Measurements from ENCODE around the gene SYF2. TPM values are rescaled to one million over a fixed set of nuclear protein-coding genes. Genes with fewer than 3 reads are reported as not detected.

Gene SYF2
- polyA plus RNA-seq, 3 donors: 32.0 to 52.9 (median 45.1) TPM

DNA sequence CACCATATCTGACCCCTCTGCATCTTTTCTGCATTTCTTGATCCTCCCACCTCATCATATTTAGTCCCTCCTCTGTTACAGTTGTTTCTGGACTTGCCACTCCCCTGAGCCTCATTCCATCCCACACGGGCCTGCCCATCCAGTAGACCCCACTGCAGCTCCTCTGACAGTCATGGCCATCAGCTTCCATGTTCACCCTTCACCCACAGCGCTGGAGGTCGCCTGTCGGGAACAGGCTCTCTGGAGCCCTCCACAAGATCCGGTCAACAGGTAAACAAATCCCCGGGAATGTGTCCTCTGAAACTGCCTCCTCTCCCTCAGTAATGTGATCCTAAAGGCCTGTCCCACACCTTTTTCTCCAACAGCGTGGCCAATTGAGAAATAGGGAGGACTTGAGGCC, 31.3 kb downstream of the SYF2 start:
- Mint-ChIP-seq H3K36me3 (no peaks in the 10 kb centered on the region), H3K9me3 (no peaks in the 10 kb centered on the region), H3K27ac (no peak overlapping the region), H3K4me3 (no peak overlapping the region), H3K27me3 (ENCODE audit: low read depth in 3 of 3) (peaks cover 7 to 11% (median 8%) of the 10 kb centered on the region in 3 donors), H3K4me1 (peaks cover 9% of the 10 kb centered on the region)
- no peak overlapping the region for H3K4me2 ChIP-seq (replicated peaks; ENCODE audit: extremely low read depth, low read length, poor library complexity, severe bottlenecking)
- no peaks in the 10 kb centered on the region for H3K9me3 ChIP-seq (replicated peaks in 1 of 2; ENCODE audit: control insufficient read depth in 1 of 2, insufficient read depth in 1 of 2, low read length in 2 of 2)
- DNase-seq: no peak
- H3K27me3 ChIP-seq (ENCODE audit: control insufficient read depth in 2 of 2, insufficient read depth in 2 of 2, low read length in 2 of 2): no peaks in the 10 kb centered on the region
- no peaks in the 10 kb centered on the region for H3K36me3 ChIP-seq (replicated peaks in 1 of 2; ENCODE audit: control insufficient read depth in 1 of 2, insufficient read depth in 2 of 2, low read length in 2 of 2)
- H2AFZ ChIP-seq (ENCODE audit: insufficient read depth, low read depth, low read length, poor library complexity, severe bottlenecking): no peak overlapping the region
- no peaks in the 10 kb centered on the region for H3K79me2 ChIP-seq (ENCODE audit: insufficient read depth, low read length)
- H3K27ac ChIP-seq (ENCODE audit: low read depth in 1 of 2, low read length in 2 of 2): no peak overlapping the region
- no peak overlapping the region for H3K4me3 ChIP-seq (replicated peaks in 1 of 3; ENCODE audit: low read depth in 2 of 3, low read length in 3 of 3)
- H3K4me1 ChIP-seq (ENCODE audit: control insufficient read depth in 1 of 2, insufficient read depth in 2 of 2, low read length in 2 of 2): no peaks in the 10 kb centered on the region
- no peaks in the 10 kb centered on the region for H4K20me1 ChIP-seq (ENCODE audit: insufficient read depth, low read length)
- WGBS (ENCODE audit: insufficient coverage): 100% methylated on average over 2 of the region's 7 CpGs
- no peak overlapping the region for H3K9ac ChIP-seq (ENCODE audit: insufficient read depth, low read length, poor library complexity, severe bottlenecking)
- TF ChIP-seq, protein P1, sequence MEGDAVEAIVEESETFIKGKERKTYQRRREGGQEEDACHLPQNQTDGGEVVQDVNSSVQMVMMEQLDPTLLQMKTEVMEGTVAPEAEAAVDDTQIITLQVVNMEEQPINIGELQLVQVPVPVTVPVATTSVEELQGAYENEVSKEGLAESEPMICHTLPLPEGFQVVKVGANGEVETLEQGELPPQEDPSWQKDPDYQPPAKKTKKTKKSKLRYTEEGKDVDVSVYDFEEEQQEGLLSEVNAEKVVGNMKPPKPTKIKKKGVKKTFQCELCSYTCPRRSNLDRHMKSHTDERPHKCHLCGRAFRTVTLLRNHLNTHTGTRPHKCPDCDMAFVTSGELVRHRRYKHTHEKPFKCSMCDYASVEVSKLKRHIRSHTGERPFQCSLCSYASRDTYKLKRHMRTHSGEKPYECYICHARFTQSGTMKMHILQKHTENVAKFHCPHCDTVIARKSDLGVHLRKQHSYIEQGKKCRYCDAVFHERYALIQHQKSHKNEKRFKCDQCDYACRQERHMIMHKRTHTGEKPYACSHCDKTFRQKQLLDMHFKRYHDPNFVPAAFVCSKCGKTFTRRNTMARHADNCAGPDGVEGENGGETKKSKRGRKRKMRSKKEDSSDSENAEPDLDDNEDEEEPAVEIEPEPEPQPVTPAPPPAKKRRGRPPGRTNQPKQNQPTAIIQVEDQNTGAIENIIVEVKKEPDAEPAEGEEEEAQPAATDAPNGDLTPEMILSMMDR (IDR thresholded peaks at IDR 0.05): no peak
- intact Hi-C loops (cut with micrococcal nuclease): loop anchor here in 1 of 2 donors (2.0 to 10.0 kb wide), 2 partner anchors 286 to 352 kb away; no protein-coding TSS in a partner anchor

DNA sequence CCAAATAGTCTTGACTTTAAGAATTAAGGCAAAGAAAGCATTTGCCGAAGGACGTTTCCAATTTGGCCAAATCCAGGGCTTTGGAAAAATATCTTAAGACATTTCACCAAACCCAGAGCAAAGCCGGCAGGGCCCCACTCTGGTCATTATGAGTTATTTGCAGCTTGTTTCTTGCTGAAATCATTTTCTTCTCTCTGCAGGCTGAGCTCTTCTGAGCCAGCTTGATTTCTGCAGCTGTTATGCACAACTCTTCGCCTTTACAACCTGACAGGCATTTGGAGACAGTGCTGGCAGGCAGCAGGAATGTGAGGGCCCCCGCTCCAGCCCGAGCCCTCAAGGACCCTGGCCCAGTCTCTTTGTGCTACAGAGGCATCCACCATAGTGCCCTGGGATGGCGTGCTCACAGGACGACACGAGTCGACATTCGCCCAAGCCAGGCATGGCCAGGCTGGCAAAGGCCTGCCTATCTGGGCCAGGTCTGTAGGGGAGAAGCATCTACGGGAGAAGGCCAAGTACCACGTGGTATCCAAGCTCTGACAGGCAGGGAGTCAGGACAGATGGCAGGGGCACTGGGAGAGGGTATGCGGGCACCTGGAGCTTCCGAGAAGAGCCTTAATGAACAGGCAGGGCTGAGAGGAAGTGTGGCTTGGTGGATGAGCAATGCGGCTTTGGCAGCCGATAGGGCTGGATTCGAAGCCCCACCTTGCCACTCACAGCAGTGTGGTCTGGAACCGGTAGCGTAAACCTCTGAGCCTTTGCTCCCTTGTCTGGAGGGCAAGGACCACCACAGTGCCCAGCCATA, 32.3 kb downstream of the SYF2 start:
- Mint-ChIP-seq H3K36me3 (no peaks in the 10 kb centered on the region), H3K9me3 (no peaks in the 10 kb centered on the region), H3K27me3 (ENCODE audit: low read depth in 3 of 3) (peaks cover 7 to 8% (median 8%) of the 10 kb centered on the region in 3 donors), H3K4me3 (no peak overlapping the region), H3K4me1 (peaks cover 9% of the 10 kb centered on the region), H3K27ac (no peak overlapping the region)
- H3K9me3 ChIP-seq (replicated peaks in 1 of 2; ENCODE audit: control insufficient read depth in 1 of 2, insufficient read depth in 1 of 2, low read length in 2 of 2): no peaks in the 10 kb centered on the region
- no peaks in the 10 kb centered on the region for H3K36me3 ChIP-seq (replicated peaks in 1 of 2; ENCODE audit: control insufficient read depth in 1 of 2, insufficient read depth in 2 of 2, low read length in 2 of 2)
- H3K4me1 ChIP-seq (ENCODE audit: control insufficient read depth in 1 of 2, insufficient read depth in 2 of 2, low read length in 2 of 2): no peaks in the 10 kb centered on the region
- TF ChIP-seq, protein P1 (IDR thresholded peaks at IDR 0.05): no peak
- H3K79me2 ChIP-seq (ENCODE audit: insufficient read depth, low read length): no peaks in the 10 kb centered on the region
- 92% methylated on average over 14 of the region's 20 CpGs for WGBS (ENCODE audit: insufficient coverage)
- no peak overlapping the region for H3K27ac ChIP-seq (ENCODE audit: low read depth in 1 of 2, low read length in 2 of 2)
- H4K20me1 ChIP-seq (ENCODE audit: insufficient read depth, low read length): no peaks in the 10 kb centered on the region
- intact Hi-C loops (cut with micrococcal nuclease): loop anchor here in 1 of 2 donors (2.0 to 10.0 kb wide), 2 partner anchors 285 to 351 kb away; no protein-coding TSS in a partner anchor
- no peak for DNase-seq
- H2AFZ ChIP-seq (ENCODE audit: insufficient read depth, low read depth, low read length, poor library complexity, severe bottlenecking): no peak overlapping the region
- H3K27me3 ChIP-seq (ENCODE audit: control insufficient read depth in 2 of 2, insufficient read depth in 2 of 2, low read length in 2 of 2): no peaks in the 10 kb centered on the region
- H3K4me2 ChIP-seq (replicated peaks; ENCODE audit: extremely low read depth, low read length, poor library complexity, severe bottlenecking): no peak overlapping the region
- H3K4me3 ChIP-seq (replicated peaks in 1 of 3; ENCODE audit: low read depth in 2 of 3, low read length in 3 of 3): no peak overlapping the region
- no peak overlapping the region for H3K9ac ChIP-seq (ENCODE audit: insufficient read depth, low read length, poor library complexity, severe bottlenecking)
